IPS-NIHi7 (cell line): ENCODE results near the gene LRMDA.
A peak's percentile ranks its signal among the peaks of the same experiment; 100 is the strongest.

Experiments used
- DNase-seq: peaks from one replicate; pipeline ENCODE4 v3.0.0; 2012; ENCODE audit warnings: mixed read lengths; ENCODE audit errors: extremely low spot score

LRMDA gene

GRCh38 chr10:76198287-76199035 is 767.0 kb downstream of the LRMDA start:
- no peak for DNase-seq

- no peak for DNase-seq
These were observed 770.5 kb downstream of the LRMDA start for GRCh38 chr10:76201962-76202361.

GRCh38 chr10:76202777-76203176 is 771.4 kb downstream of the LRMDA start:
- DNase-seq: no peak

GRCh38 chr10:76205361-76205760 is 773.9 kb downstream of the LRMDA start:
- no peak for DNase-seq

GRCh38 chr10:76206797-76207352 is 775.5 kb downstream of the LRMDA start:
- no peak for DNase-seq

GRCh38 chr10:76209135-76209534 is 777.7 kb downstream of the LRMDA start:
- DNase-seq: peak; percentile 51

GRCh38 chr10:76210211-76210610 is 778.8 kb downstream of the LRMDA start:
- no peak for DNase-seq

GRCh38 chr10:76211691-76212090 is 780.3 kb downstream of the LRMDA start:
- no peak for DNase-seq

GRCh38 chr10:76213876-76214275 is 782.5 kb downstream of the LRMDA start:
- no peak for DNase-seq

GRCh38 chr10:76218035-76218434 is 786.6 kb downstream of the LRMDA start:
- DNase-seq: no peak

GRCh38 chr10:76229341-76229740 is 797.9 kb downstream of the LRMDA start:
- DNase-seq: no peak

- no peak for DNase-seq
These were observed 799.5 kb downstream of the LRMDA start for GRCh38 chr10:76230921-76231285.

- DNase-seq: peak; percentile 50
These were observed 800.0 kb downstream of the LRMDA start for GRCh38 chr10:76231286-76231934.

GRCh38 chr10:76234499-76235226 is 803.2 kb downstream of the LRMDA start:
- no peak for DNase-seq

GRCh38 chr10:76236356-76236755 is 804.9 kb downstream of the LRMDA start:
- DNase-seq: no peak

GRCh38 chr10:76242956-76243355 is 811.5 kb downstream of the LRMDA start:
- DNase-seq: no peak

- no peak for DNase-seq
These were observed 812.8 kb downstream of the LRMDA start for GRCh38 chr10:76244061-76244686.

- no peak for DNase-seq
These were observed 814.6 kb downstream of the LRMDA start for GRCh38 chr10:76245951-76246495.

- no peak for DNase-seq
These were observed 817.3 kb downstream of the LRMDA start for GRCh38 chr10:76248649-76249200.

GRCh38 chr10:76251841-76252671 is 820.6 kb downstream of the LRMDA start:
- DNase-seq: no peak

- DNase-seq: no peak
These were observed 821.3 kb downstream of the LRMDA start for GRCh38 chr10:76252733-76253132.
